HepG2 (cell line): Measurements from ENCODE around the gene FAM131C. TPM values are rescaled to one million over a fixed set of nuclear protein-coding genes. Genes with fewer than 3 reads are reported as not detected.

Experiments used
- BRD4 ChIP-seq: sonication (generic); formaldehyde crosslinking; IDR thresholded peaks from 2 replicates; pipeline ENCODE4 v1.4.0; 2020; ENCODE audit warnings: missing genetic modification reagents
- JUND ChIP-seq: sonication (generic); formaldehyde crosslinking; IDR thresholded peaks from 2 replicates; pipeline ENCODE4 v1.8.0; 2022; ENCODE audit warnings: mild to moderate bottlenecking, missing genetic modification reagents
- KDM4B ChIP-seq: sonication (generic); formaldehyde crosslinking; IDR thresholded peaks from 2 replicates; pipeline ENCODE4 v1.4.0; 2020; ENCODE audit warnings: missing genetic modification reagents
- KLF16 ChIP-seq, 2 experiments: sonication (generic) in 1 of 2; formaldehyde crosslinking in 1 of 2; IDR thresholded peaks; 2 replicates each; pipeline versions ENCODE4 v1.6.1 to v1.8.0; 2016 to 2023; ENCODE audit warnings: missing genetic modification reagents in 2 of 2, missing compliant biosample characterization in 1 of 2
- MXI1 ChIP-seq: IDR thresholded peaks from 3 replicates; pipeline ENCODE4 v1.6.1; 2012; ENCODE audit warnings: low read depth, low read length, inconsistent platforms, borderline replicate concordance
- RFX1 ChIP-seq: fragments of 450-650 bp; IDR thresholded peaks from 2 replicates; pipeline ENCODE4 v1.6.1; 2017
- ZC3H13 ChIP-seq: sonication (generic); formaldehyde crosslinking; IDR thresholded peaks from 2 replicates; pipeline ENCODE4 v1.8.1; 2023; ENCODE audit warnings: mild to moderate bottlenecking, missing genetic modification reagents, moderate library complexity
- ZNF33B ChIP-seq: sonication (generic); formaldehyde crosslinking; IDR thresholded peaks from 2 replicates; pipeline ENCODE4 v1.5.1; 2020; ENCODE audit warnings: mild to moderate bottlenecking, missing genetic modification reagents
- ZNF496 ChIP-seq: sonication (generic); formaldehyde crosslinking; IDR thresholded peaks from 2 replicates; pipeline ENCODE4 v1.8.1; 2023; ENCODE audit warnings: mild to moderate bottlenecking, moderate library complexity, missing genetic modification reagents; ENCODE audit not compliant: insufficient replicate concordance
- ZNF607 ChIP-seq: sonication (generic); formaldehyde crosslinking; IDR thresholded peaks from 2 replicates; pipeline ENCODE4 v1.5.1; 2020; ENCODE audit warnings: missing genetic modification reagents, mild to moderate bottlenecking, borderline replicate concordance
- ZNF761 ChIP-seq: sonication (generic); formaldehyde crosslinking; conservative IDR thresholded peaks from 2 replicates; pipeline ENCODE4 v1.4.0; 2020; ENCODE audit warnings: mild to moderate bottlenecking, missing genetic modification reagents
- polyA plus RNA-seq, 8 experiments: library from polyadenylated mRNA; depleted of rRNA in 3 of 8; stranded (reverse) in 7 of 8; unstranded in 1 of 8; fragments of >200 nt; fragmentation: Illumina TruSeq in 4 of 8; extraction: Trizol in 4 of 8; gene quantifications; 2 replicates each; pipeline versions ENCODE4 v1.2.1 to v1.2.3, GENCODE V29; 2011 to 2016; ENCODE audit warnings: low read depth in 4 of 8, missing spikeins in 1 of 8, mixed read lengths in 1 of 8; ENCODE audit not compliant: insufficient read depth in 1 of 8
- total RNA-seq, 5 experiments: library from RNA; depleted of rRNA; stranded (reverse); fragments of >200 nt; fragmentation: Illumina TruSeq; extraction: Trizol; gene quantifications; 2 replicates each; pipeline ENCODE4 v1.2.3, GENCODE V29; 2016; ENCODE audit warnings: low read depth in 1 of 5
- TF ChIP-seq, protein P1 (sequence below), 2 experiments: IDR thresholded peaks; 2 replicates each; pipeline ENCODE4 v1.6.1; 2011 to 2012; ENCODE audit warnings: low read length in 2 of 2, borderline replicate concordance in 1 of 2, low read depth in 1 of 2, mild to moderate bottlenecking in 1 of 2, moderate library complexity in 1 of 2
- TF ChIP-seq, protein P2 (sequence below): sonication (generic); formaldehyde crosslinking; IDR thresholded peaks from 2 replicates; pipeline ENCODE4 v1.5.0; 2020; ENCODE audit warnings: missing genetic modification reagents
- TF ChIP-seq, protein P3 (sequence below): sonication (generic); formaldehyde crosslinking; IDR thresholded peaks from 2 replicates; pipeline ENCODE4 v1.5.1; 2020; ENCODE audit warnings: missing genetic modification reagents, mild to moderate bottlenecking, borderline replicate concordance
- TF ChIP-seq, protein P4 (sequence below): sonication (generic); formaldehyde crosslinking; IDR thresholded peaks from 2 replicates; pipeline ENCODE4 v1.5.1; 2020; ENCODE audit warnings: mild to moderate bottlenecking, missing genetic modification reagents, moderate library complexity
- TF ChIP-seq, protein P5 (sequence below): sonication (generic); IDR thresholded peaks from 2 replicates; pipeline ENCODE4 v1.6.1; 2016; ENCODE audit warnings: low read depth, borderline replicate concordance
- TF ChIP-seq, protein P6 (sequence below): sonication (generic); formaldehyde crosslinking; IDR thresholded peaks from 2 replicates; pipeline ENCODE4 v1.5.1; 2020; ENCODE audit warnings: missing genetic modification reagents, mild to moderate bottlenecking, borderline replicate concordance

Gene FAM131C
- total and polyA plus RNA-seq, 2 of the 13 experiments (the other 11 are each of a cell fraction or from before 2014, with no cell fraction given): 0.07 TPM; not detected in 1

DNA sequence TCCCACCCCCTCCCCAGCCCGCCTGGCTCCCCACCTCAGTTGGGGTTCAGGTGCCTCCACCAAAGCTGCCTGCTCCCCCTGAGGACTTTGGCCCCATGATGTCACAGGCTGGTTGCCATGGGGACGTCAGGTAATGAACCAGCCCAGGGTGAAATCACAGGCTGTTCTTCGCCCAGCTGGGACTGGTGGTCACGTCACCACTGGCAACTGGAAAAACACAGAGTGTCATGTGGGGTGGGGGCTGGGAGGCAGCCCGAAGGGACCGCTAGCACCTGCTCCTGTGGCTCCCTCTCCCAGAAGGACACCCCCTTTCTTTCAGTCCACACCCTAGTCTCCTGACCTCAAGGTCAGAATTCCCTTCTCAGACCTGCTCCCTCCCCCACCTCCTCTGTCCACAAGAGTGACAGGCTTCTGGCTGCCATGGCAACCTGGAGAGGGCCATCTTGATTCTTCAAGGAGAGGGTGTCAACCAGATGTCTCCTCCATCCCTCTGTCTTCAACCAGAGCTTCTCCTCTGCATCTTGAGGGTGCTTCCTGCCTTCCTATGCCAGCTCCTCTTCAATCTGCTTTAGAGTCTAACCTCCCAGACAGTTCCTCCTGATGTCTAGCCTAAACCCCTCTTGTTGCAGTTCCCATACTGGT is 6.2 kb downstream of the FAM131C start (continued):
- TF ChIP-seq ZNF607 (CRISPR knock-in tag) (no peak), ZNF496 (CRISPR knock-in tag) (no peak), MXI1 (peak; percentile 77; the same call in 2 of the 3 replicates), KLF16 (CRISPR knock-in tag; IDR thresholded peaks at IDR 0.05) (no peak), ZC3H13 (CRISPR knock-in tag) (no peak), ZNF33B (CRISPR knock-in tag) (no peak), BRD4 (CRISPR knock-in tag) (no peak), JUND (CRISPR knock-in tag) (no peak), RFX1 (peak; percentile 88), KDM4B (CRISPR knock-in tag) (no peak), ZNF761 (CRISPR knock-in tag) (no peak)
- TF ChIP-seq, protein P1, sequence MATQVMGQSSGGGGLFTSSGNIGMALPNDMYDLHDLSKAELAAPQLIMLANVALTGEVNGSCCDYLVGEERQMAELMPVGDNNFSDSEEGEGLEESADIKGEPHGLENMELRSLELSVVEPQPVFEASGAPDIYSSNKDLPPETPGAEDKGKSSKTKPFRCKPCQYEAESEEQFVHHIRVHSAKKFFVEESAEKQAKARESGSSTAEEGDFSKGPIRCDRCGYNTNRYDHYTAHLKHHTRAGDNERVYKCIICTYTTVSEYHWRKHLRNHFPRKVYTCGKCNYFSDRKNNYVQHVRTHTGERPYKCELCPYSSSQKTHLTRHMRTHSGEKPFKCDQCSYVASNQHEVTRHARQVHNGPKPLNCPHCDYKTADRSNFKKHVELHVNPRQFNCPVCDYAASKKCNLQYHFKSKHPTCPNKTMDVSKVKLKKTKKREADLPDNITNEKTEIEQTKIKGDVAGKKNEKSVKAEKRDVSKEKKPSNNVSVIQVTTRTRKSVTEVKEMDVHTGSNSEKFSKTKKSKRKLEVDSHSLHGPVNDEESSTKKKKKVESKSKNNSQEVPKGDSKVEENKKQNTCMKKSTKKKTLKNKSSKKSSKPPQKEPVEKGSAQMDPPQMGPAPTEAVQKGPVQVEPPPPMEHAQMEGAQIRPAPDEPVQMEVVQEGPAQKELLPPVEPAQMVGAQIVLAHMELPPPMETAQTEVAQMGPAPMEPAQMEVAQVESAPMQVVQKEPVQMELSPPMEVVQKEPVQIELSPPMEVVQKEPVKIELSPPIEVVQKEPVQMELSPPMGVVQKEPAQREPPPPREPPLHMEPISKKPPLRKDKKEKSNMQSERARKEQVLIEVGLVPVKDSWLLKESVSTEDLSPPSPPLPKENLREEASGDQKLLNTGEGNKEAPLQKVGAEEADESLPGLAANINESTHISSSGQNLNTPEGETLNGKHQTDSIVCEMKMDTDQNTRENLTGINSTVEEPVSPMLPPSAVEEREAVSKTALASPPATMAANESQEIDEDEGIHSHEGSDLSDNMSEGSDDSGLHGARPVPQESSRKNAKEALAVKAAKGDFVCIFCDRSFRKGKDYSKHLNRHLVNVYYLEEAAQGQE (IDR thresholded peaks at IDR 0.05; ENCODE audit: borderline replicate concordance in 1 of 2, low read depth in 1 of 2, low read length in 2 of 2): no peak
- TF ChIP-seq, protein P2, sequence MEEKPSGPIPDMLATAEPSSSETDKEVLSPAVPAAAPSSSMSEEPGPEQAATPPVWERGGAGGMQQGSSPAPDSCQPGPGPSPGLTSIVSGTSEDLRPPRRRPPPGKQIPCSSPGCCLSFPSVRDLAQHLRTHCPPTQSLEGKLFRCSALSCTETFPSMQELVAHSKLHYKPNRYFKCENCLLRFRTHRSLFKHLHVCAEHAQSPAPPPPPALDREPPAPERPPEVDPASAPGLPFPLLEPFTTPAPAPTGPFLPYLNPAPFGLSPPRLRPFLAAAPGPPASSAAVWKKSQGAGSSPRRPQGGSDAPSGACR (CRISPR knock-in tag): 0 out of 2 replicates have a peak, but pooled peaks have one; percentile 25
- TF ChIP-seq, protein P3, sequence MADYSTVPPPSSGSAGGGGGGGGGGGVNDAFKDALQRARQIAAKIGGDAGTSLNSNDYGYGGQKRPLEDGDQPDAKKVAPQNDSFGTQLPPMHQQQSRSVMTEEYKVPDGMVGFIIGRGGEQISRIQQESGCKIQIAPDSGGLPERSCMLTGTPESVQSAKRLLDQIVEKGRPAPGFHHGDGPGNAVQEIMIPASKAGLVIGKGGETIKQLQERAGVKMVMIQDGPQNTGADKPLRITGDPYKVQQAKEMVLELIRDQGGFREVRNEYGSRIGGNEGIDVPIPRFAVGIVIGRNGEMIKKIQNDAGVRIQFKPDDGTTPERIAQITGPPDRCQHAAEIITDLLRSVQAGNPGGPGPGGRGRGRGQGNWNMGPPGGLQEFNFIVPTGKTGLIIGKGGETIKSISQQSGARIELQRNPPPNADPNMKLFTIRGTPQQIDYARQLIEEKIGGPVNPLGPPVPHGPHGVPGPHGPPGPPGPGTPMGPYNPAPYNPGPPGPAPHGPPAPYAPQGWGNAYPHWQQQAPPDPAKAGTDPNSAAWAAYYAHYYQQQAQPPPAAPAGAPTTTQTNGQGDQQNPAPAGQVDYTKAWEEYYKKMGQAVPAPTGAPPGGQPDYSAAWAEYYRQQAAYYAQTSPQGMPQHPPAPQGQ (CRISPR knock-in tag): no peak
- TF ChIP-seq, protein P4, sequence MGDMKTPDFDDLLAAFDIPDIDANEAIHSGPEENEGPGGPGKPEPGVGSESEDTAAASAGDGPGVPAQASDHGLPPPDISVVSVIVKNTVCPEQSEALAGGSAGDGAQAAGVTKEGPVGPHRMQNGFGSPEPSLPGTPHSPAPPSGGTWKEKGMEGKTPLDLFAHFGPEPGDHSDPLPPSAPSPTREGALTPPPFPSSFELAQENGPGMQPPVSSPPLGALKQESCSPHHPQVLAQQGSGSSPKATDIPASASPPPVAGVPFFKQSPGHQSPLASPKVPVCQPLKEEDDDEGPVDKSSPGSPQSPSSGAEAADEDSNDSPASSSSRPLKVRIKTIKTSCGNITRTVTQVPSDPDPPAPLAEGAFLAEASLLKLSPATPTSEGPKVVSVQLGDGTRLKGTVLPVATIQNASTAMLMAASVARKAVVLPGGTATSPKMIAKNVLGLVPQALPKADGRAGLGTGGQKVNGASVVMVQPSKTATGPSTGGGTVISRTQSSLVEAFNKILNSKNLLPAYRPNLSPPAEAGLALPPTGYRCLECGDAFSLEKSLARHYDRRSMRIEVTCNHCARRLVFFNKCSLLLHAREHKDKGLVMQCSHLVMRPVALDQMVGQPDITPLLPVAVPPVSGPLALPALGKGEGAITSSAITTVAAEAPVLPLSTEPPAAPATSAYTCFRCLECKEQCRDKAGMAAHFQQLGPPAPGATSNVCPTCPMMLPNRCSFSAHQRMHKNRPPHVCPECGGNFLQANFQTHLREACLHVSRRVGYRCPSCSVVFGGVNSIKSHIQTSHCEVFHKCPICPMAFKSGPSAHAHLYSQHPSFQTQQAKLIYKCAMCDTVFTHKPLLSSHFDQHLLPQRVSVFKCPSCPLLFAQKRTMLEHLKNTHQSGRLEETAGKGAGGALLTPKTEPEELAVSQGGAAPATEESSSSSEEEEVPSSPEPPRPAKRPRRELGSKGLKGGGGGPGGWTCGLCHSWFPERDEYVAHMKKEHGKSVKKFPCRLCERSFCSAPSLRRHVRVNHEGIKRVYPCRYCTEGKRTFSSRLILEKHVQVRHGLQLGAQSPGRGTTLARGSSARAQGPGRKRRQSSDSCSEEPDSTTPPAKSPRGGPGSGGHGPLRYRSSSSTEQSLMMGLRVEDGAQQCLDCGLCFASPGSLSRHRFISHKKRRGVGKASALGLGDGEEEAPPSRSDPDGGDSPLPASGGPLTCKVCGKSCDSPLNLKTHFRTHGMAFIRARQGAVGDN (CRISPR knock-in tag): peak; percentile 35; the same call in 1 of the 2 replicates
- TF ChIP-seq, protein P5, sequence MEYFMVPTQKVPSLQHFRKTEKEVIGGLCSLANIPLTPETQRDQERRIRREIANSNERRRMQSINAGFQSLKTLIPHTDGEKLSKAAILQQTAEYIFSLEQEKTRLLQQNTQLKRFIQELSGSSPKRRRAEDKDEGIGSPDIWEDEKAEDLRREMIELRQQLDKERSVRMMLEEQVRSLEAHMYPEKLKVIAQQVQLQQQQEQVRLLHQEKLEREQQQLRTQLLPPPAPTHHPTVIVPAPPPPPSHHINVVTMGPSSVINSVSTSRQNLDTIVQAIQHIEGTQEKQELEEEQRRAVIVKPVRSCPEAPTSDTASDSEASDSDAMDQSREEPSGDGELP: peak; percentile 94
- TF ChIP-seq, protein P6, sequence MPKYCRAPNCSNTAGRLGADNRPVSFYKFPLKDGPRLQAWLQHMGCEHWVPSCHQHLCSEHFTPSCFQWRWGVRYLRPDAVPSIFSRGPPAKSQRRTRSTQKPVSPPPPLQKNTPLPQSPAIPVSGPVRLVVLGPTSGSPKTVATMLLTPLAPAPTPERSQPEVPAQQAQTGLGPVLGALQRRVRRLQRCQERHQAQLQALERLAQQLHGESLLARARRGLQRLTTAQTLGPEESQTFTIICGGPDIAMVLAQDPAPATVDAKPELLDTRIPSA (CRISPR knock-in tag): no peak
